LNCAP (cell line): ENCODE results near the gene ZNF286A.
"Not testable (repeated sequence)": the region's sequence is repeated elsewhere in the genome, so short reads cannot be mapped to it uniquely, and the experiment has no call there.

Source experiments
- CTCF ChIP-seq: fragments of 450-650 bp; IDR thresholded peaks from 2 replicates; pipeline ENCODE4 v1.5.1; 2017; ENCODE audit warnings: mild to moderate bottlenecking

ZNF286A gene

GRCh38 chr17:15658296-15658695 lies 41.3 kb upstream of the ZNF286A start:
- no peak for TF ChIP-seq CTCF

- TF ChIP-seq CTCF = no peak
These were observed 40.3 kb upstream of the ZNF286A start for GRCh38 chr17:15659236-15659635.

- no peak for TF ChIP-seq CTCF
These were observed 39.9 kb upstream of the ZNF286A start for GRCh38 chr17:15659663-15660062.

- TF ChIP-seq CTCF = no peak
These were observed 39.5 kb upstream of the ZNF286A start for GRCh38 chr17:15660077-15660476.

- TF ChIP-seq CTCF = no peak
These were observed 36.9 kb upstream of the ZNF286A start for GRCh38 chr17:15662681-15663080.

GRCh38 chr17:15663176-15663575 lies 36.4 kb upstream of the ZNF286A start:
- no peak for TF ChIP-seq CTCF

- TF ChIP-seq CTCF = no peak
These were observed 35.9 kb upstream of the ZNF286A start for GRCh38 chr17:15663691-15664090.

- TF ChIP-seq CTCF = not testable (repeated sequence)
These were observed 15.6 kb upstream of the ZNF286A start, which contains the start of gene TRIM16 for GRCh38 chr17:15683824-15684478. TRIM16 (minus strand) TSS chr17:15684311; CDS start chr17:15651609, 32,702 bp downstream.
